Ovary (tissue), 9 donors: ENCODE results near the gene DISC1. TPM values are rescaled to one million over a fixed set of nuclear protein-coding genes. Genes with fewer than 3 reads are reported as not detected.

Source experiments
- DNase-seq, 5 donors: peaks; one replicate each; pipeline ENCODE4 v3.0.0-alpha.2; 2019 to 2020
- H3K27ac ChIP-seq, 2 donors: fragments of 200-600 bp; one replicate each; pipeline versions ENCODE4 v1.5.1 to v1.8.0; 2019 to 2022
- H3K27me3 ChIP-seq: fragments of 200-600 bp; one replicate; pipeline ENCODE4 v1.8.0; 2022
- H3K36me3 ChIP-seq: fragments of 200-600 bp; sonication (generic); one replicate; pipeline ENCODE4 v1.5.1; 2019
- H3K4me1 ChIP-seq: one replicate; pipeline ENCODE4 v1.8.1; 2013; ENCODE audit warnings: mild to moderate bottlenecking, moderate library complexity; ENCODE audit not compliant: insufficient read depth
- H3K4me3 ChIP-seq: fragments of 200-600 bp; sonication (generic); one replicate; pipeline ENCODE4 v1.5.1; 2017
- H3K9me3 ChIP-seq, 2 donors: fragments of 200-600 bp in 1 of 2; sonication (generic) in 1 of 2; one replicate each; pipeline versions ENCODE4 v1.5.1 to v1.8.1; 2013 to 2019; ENCODE audit warnings: mild to moderate bottlenecking in 1 of 2, moderate library complexity in 1 of 2
- CTCF ChIP-seq, 3 donors: fragments of 450-650 bp in 2 of 3; fragments of 200-600 bp in 1 of 3; IDR thresholded peaks; one replicate each; pipeline versions ENCODE4 v1.5.1 to v1.8.0; 2016 to 2022; ENCODE audit warnings: antibody characterized with exemption in 3 of 3, mild to moderate bottlenecking in 1 of 3
- EP300 ChIP-seq: sonication (generic); formaldehyde crosslinking; IDR thresholded peaks from one replicate; pipeline ENCODE4 v1.6.1; 2017; ENCODE audit warnings: antibody characterized with exemption
- POLR2A ChIP-seq: fragments of 450-650 bp; IDR thresholded peaks from one replicate; pipeline ENCODE4 v1.6.1; 2017; ENCODE audit warnings: antibody characterized with exemption, mild to moderate bottlenecking, moderate library complexity
- WGBS, 3 donors: extraction: QIAGEN DNeasy Blood & Tissue Kit in 1 of 3; methylation state at CpG; one replicate each; pipeline versions ENCODE4 v1.1.5 to v1.1.7; 2013 to 2017; 5-methylcytosine and 5-hydroxymethylcytosine counted together
- intact Hi-C, 4 donors: fragments of 100-400 bp; cut with DNase I; formaldehyde crosslinking; loops; one replicate each; pipeline versions ENCODE4 v1.11.0 to v1.15.1; 2022 to 2023
- polyA plus RNA-seq, 2 donors: library from polyadenylated mRNA; stranded (reverse); fragments of 200-250 nt in 1 of 2; fragments of 350-450 nt in 1 of 2; fragmentation: Illumina TruSeq in 1 of 2; extraction: RNeasy Lipid Tissue Mini Kit (QIAGEN cat#74804) in 1 of 2; gene quantifications; one replicate each; pipeline ENCODE4 v1.2.3, GENCODE V29; 2013 to 2014
- total RNA-seq, 7 donors: library from RNA; depleted of rRNA in 2 of 7; stranded (reverse); fragments of >200 nt in 2 of 7; fragmentation: NEBNext Ultra II Directional in 3 of 7; extraction: Animal tissue kit (Norgen Biotek cat#: 25700) in 3 of 7; gene quantifications; one replicate each; pipeline versions ENCODE4 v1.1.0 to v1.2.4, GENCODE V29; 2016 to 2023
- donor health status: DM: no; HTN: no; CAD: no; lungs with moderate emphysema.
- donor health status: DM: no; HTN: no; CAD: no.
- donor health status: Bipolar disorder and iron deficiency.
- donor health status: DM: yes; HTN: yes; CAD: no.
- donor health status: DM: no; HTN: no; CAD: no.
- donor health status: DM: yes; HTN: yes; CAD: no.

DISC1 gene
- total and polyA plus RNA-seq, 9 donors, result 3.0 to 24.3 (median 13.0) TPM

- no peaks in the 10 kb centered on the region for H3K36me3 ChIP-seq
- no peaks in the 10 kb centered on the region for H3K9me3 ChIP-seq
- 72 to 85% (median 84%) methylated on average over 7 of the region's 7 CpGs for WGBS, 3 donors
- no peaks in the 10 kb centered on the region for H3K27me3 ChIP-seq
- intact Hi-C loops, result loop anchor here in 1 of 4 donors (10.0 kb wide), 1 partner anchor 56 kb away; no protein-coding TSS in a partner anchor
- TF ChIP-seq CTCF (IDR thresholded peaks at IDR 0.05) (no peak), POLR2A (no peak), EP300 (no peak)
- no peak overlapping the region for H3K27ac ChIP-seq
- DNase-seq, result no peak
- H3K4me1 ChIP-seq, result peaks cover 20% of the 10 kb centered on the region
- H3K4me3 ChIP-seq, result no peak overlapping the region
Measured at GRCh38 chr1:231930257-231930947, 303.8 kb downstream of the DISC1 start.

GRCh38 chr1:231931146-231931545 lies 304.6 kb downstream of the DISC1 start:
- DNase-seq, result no peak
- H3K36me3 ChIP-seq, result no peaks in the 10 kb centered on the region
- H3K4me1 ChIP-seq, result peaks cover 20% of the 10 kb centered on the region
- no peak overlapping the region for H3K27ac ChIP-seq
- H3K27me3 ChIP-seq, result no peaks in the 10 kb centered on the region
- TF ChIP-seq EP300, result no peak
- no peak for TF ChIP-seq POLR2A
- no peak for TF ChIP-seq CTCF (IDR thresholded peaks at IDR 0.05)
- intact Hi-C loops, result loop anchor here in 1 of 4 donors (10.0 kb wide), 1 partner anchor 56 kb away; no protein-coding TSS in a partner anchor
- no peak overlapping the region for H3K4me3 ChIP-seq
- no peaks in the 10 kb centered on the region for H3K9me3 ChIP-seq
- 92 to 95% (median 94%) methylated on average over 4 of the region's 4 CpGs for WGBS, 3 donors

- WGBS, 3 donors, result 85 to 88% (median 85%) methylated on average over 4 of the region's 4 CpGs
- TF ChIP-seq POLR2A, result no peak
- TF ChIP-seq CTCF (IDR thresholded peaks at IDR 0.05), result no peak
- no peaks in the 10 kb centered on the region for H3K27me3 ChIP-seq
- H3K4me1 ChIP-seq, result peaks cover 13% of the 10 kb centered on the region
- H3K4me3 ChIP-seq, result no peak overlapping the region
- no peaks in the 10 kb centered on the region for H3K36me3 ChIP-seq
- H3K9me3 ChIP-seq, result no peaks in the 10 kb centered on the region
- DNase-seq, result no peak
- intact Hi-C loops, result loop anchor here in 1 of 4 donors (10.0 kb wide), 1 partner anchor 57 kb away; no protein-coding TSS in a partner anchor
- H3K27ac ChIP-seq, result no peak overlapping the region
Measured at GRCh38 chr1:231931846-231932454, 305.4 kb downstream of the DISC1 start.

GRCh38 chr1:231933711-231934626 lies 307.4 kb downstream of the DISC1 start:
- WGBS, 3 donors, result 82 to 83% (median 82%) methylated on average over 15 of the region's 15 CpGs
- no peak for DNase-seq
- TF ChIP-seq POLR2A, result no peak
- Histone ChIP-seq H3K36me3 (no peaks in the 10 kb centered on the region), H3K9me3 (no peaks in the 10 kb centered on the region), H3K4me3 (no peak overlapping the region), H3K4me1 (peaks cover 10% of the 10 kb centered on the region), H3K27me3 (no peaks in the 10 kb centered on the region), H3K27ac (no peak overlapping the region)
- intact Hi-C loops, result loop anchor here in 1 of 4 donors (10.0 kb wide), 1 partner anchor 59 kb away; no protein-coding TSS in a partner anchor
